Ovary (tissue), 9 donors: ENCODE data around the gene F2RL3. TPM values are rescaled to one million over a fixed set of nuclear protein-coding genes. Genes with fewer than 3 reads are reported as not detected.

ENCODE experiments used
- DNase-seq, 5 donors: peaks; one replicate each; pipeline ENCODE4 v3.0.0-alpha.2; 2019 to 2020
- H3K27ac ChIP-seq, 2 donors: fragments of 200-600 bp; one replicate each; pipeline versions ENCODE4 v1.5.1 to v1.8.0; 2019 to 2022
- H3K27me3 ChIP-seq: fragments of 200-600 bp; one replicate; pipeline ENCODE4 v1.8.0; 2022
- H3K36me3 ChIP-seq: fragments of 200-600 bp; sonication (generic); one replicate; pipeline ENCODE4 v1.5.1; 2019
- H3K4me1 ChIP-seq: one replicate; pipeline ENCODE4 v1.8.1; 2013; ENCODE audit warnings: mild to moderate bottlenecking, moderate library complexity; ENCODE audit not compliant: insufficient read depth
- H3K4me3 ChIP-seq: fragments of 200-600 bp; sonication (generic); one replicate; pipeline ENCODE4 v1.5.1; 2017
- H3K9me3 ChIP-seq, 2 donors: fragments of 200-600 bp in 1 of 2; sonication (generic) in 1 of 2; one replicate each; pipeline versions ENCODE4 v1.5.1 to v1.8.1; 2013 to 2019; ENCODE audit warnings: mild to moderate bottlenecking in 1 of 2, moderate library complexity in 1 of 2
- CTCF ChIP-seq, 3 donors: fragments of 450-650 bp in 2 of 3; fragments of 200-600 bp in 1 of 3; IDR thresholded peaks; one replicate each; pipeline versions ENCODE4 v1.5.1 to v1.8.0; 2016 to 2022; ENCODE audit warnings: antibody characterized with exemption in 3 of 3, mild to moderate bottlenecking in 1 of 3
- EP300 ChIP-seq: sonication (generic); formaldehyde crosslinking; IDR thresholded peaks from one replicate; pipeline ENCODE4 v1.6.1; 2017; ENCODE audit warnings: antibody characterized with exemption
- POLR2A ChIP-seq: fragments of 450-650 bp; IDR thresholded peaks from one replicate; pipeline ENCODE4 v1.6.1; 2017; ENCODE audit warnings: antibody characterized with exemption, mild to moderate bottlenecking, moderate library complexity
- WGBS, 3 donors: extraction: QIAGEN DNeasy Blood & Tissue Kit in 1 of 3; methylation state at CpG; one replicate each; pipeline versions ENCODE4 v1.1.5 to v1.1.7; 2013 to 2017; 5-methylcytosine and 5-hydroxymethylcytosine counted together
- intact Hi-C, 4 donors: fragments of 100-400 bp; cut with DNase I; formaldehyde crosslinking; loops; one replicate each; pipeline versions ENCODE4 v1.11.0 to v1.15.1; 2022 to 2023
- polyA plus RNA-seq, 2 donors: library from polyadenylated mRNA; stranded (reverse); fragments of 200-250 nt in 1 of 2; fragments of 350-450 nt in 1 of 2; fragmentation: Illumina TruSeq in 1 of 2; extraction: RNeasy Lipid Tissue Mini Kit (QIAGEN cat#74804) in 1 of 2; gene quantifications; one replicate each; pipeline ENCODE4 v1.2.3, GENCODE V29; 2013 to 2014
- total RNA-seq, 7 donors: library from RNA; depleted of rRNA in 2 of 7; stranded (reverse); fragments of >200 nt in 2 of 7; fragmentation: NEBNext Ultra II Directional in 3 of 7; extraction: Animal tissue kit (Norgen Biotek cat#: 25700) in 3 of 7; gene quantifications; one replicate each; pipeline versions ENCODE4 v1.1.0 to v1.2.4, GENCODE V29; 2016 to 2023
- donor health status: DM: no; HTN: no; CAD: no; lungs with moderate emphysema.
- donor health status: DM: no; HTN: no; CAD: no.
- donor health status: Bipolar disorder and iron deficiency.
- donor health status: DM: yes; HTN: yes; CAD: no.
- donor health status: DM: no; HTN: no; CAD: no.
- donor health status: DM: yes; HTN: yes; CAD: no.

The F2RL3 gene
- total and polyA plus RNA-seq, 9 donors, result 0.08 to 5.4 (median 0.92) TPM

- H3K36me3 ChIP-seq, result no peaks in the 10 kb centered on the region
- TF ChIP-seq CTCF (IDR thresholded peaks at IDR 0.05) (no peak), EP300 (no peak), POLR2A (no peak)
- intact Hi-C loops, result loop anchor here in 1 of 4 donors (1.0 kb wide), 1 partner anchor 39 kb away; no protein-coding TSS in a partner anchor
- H3K27me3 ChIP-seq, result no peaks in the 10 kb centered on the region
- no peaks in the 10 kb centered on the region for H3K4me1 ChIP-seq
- no peak overlapping the region for H3K27ac ChIP-seq
- 94 to 97% (median 95%) methylated on average over 7 of the region's 7 CpGs for WGBS, 3 donors
- no peak overlapping the region for H3K4me3 ChIP-seq
- H3K9me3 ChIP-seq, result no peaks in the 10 kb centered on the region
- no peak for DNase-seq
These were observed 29.2 kb upstream of the F2RL3 start for GRCh38 chr19:16859626-16860025.

GRCh38 chr19:16860118-16860517, 28.7 kb upstream of the F2RL3 start:
- Histone ChIP-seq H3K4me3 (no peak overlapping the region), H3K27ac (no peak overlapping the region), H3K27me3 (no peaks in the 10 kb centered on the region), H3K4me1 (no peaks in the 10 kb centered on the region), H3K9me3 (no peaks in the 10 kb centered on the region), H3K36me3 (no peaks in the 10 kb centered on the region)
- no peak for DNase-seq
- no peak for TF ChIP-seq POLR2A
- TF ChIP-seq EP300, result no peak
- no peak for TF ChIP-seq CTCF (IDR thresholded peaks at IDR 0.05)
- 92 to 94% (median 92%) methylated on average over 20 of the region's 20 CpGs for WGBS, 3 donors
- intact Hi-C loops, result no loop called here

- WGBS, 3 donors, result 92 to 98% (median 97%) methylated on average over 3 of the region's 3 CpGs
- H3K36me3 ChIP-seq, result no peaks in the 10 kb centered on the region
These were observed 27.8 kb upstream of the F2RL3 start for GRCh38 chr19:16861011-16861410.

GRCh38 chr19:16861834-16862233, 27.0 kb upstream of the F2RL3 start:
- no peak overlapping the region for H3K27ac ChIP-seq
- H3K4me1 ChIP-seq, result no peaks in the 10 kb centered on the region
- TF ChIP-seq EP300 (no peak), POLR2A (no peak), CTCF (IDR thresholded peaks at IDR 0.05) (no peak)
- no peak for DNase-seq
- no peaks in the 10 kb centered on the region for H3K36me3 ChIP-seq
- intact Hi-C loops, result no loop called here
- H3K4me3 ChIP-seq, result no peak overlapping the region
- H3K9me3 ChIP-seq, result no peaks in the 10 kb centered on the region
- no peaks in the 10 kb centered on the region for H3K27me3 ChIP-seq
- WGBS, 3 donors, result 89 to 92% (median 89%) methylated on average over 5 of the region's 5 CpGs

More at GRCh38 chr19:16861011-16861410, 27.8 kb upstream of the F2RL3 start:
- Histone ChIP-seq H3K4me1 (no peaks in the 10 kb centered on the region), H3K27me3 (no peaks in the 10 kb centered on the region), H3K9me3 (no peaks in the 10 kb centered on the region), H3K4me3 (no peak overlapping the region), H3K27ac (no peak overlapping the region)
- DNase-seq, result no peak
- TF ChIP-seq POLR2A, result no peak
- TF ChIP-seq EP300, result no peak
- TF ChIP-seq CTCF (IDR thresholded peaks at IDR 0.05), result no peak
- intact Hi-C loops, result no loop called here
